Activated T-cell treated with anti-CD3 and anti-CD28 coated beads, Interleukin-2, amount 50 U/mL, for 72 hours (primary cell): ENCODE measurements around the gene ZNF778. TPM values are rescaled to one million over a fixed set of nuclear protein-coding genes. Genes with fewer than 3 reads are reported as not detected.
"Not testable (repeated sequence)": the region's sequence is repeated elsewhere in the genome, so short reads cannot be mapped to it uniquely, and the experiment has no call there.

Experiments
- ATAC-seq, 2 donors: fragments of 150-1000 bp; cut with Tn5 transposase; replicated peaks in 1 of 2; 2 replicates each; pipeline ENCODE4 v1.10.0; 2021; ENCODE audit warnings: moderate library complexity in 2 of 2, mild to moderate bottlenecking in 1 of 2
- DNase-seq, 2 donors: peaks; one replicate each; pipeline ENCODE4 v3.0.0; 2021 to 2022; ENCODE audit warnings: mixed read lengths in 1 of 2
- H3K27ac Mint-ChIP-seq: one replicate; pipeline ENCODE4 v1.8.0; 2022; ENCODE audit warnings: mild to moderate bottlenecking, moderate library complexity, mixed read lengths
- H3K27me3 Mint-ChIP-seq: one replicate; pipeline ENCODE4 v1.8.0; 2022; ENCODE audit warnings: low read depth, mixed read lengths
- H3K36me3 Mint-ChIP-seq, 2 donors: one replicate each; pipeline ENCODE4 v1.8.0; 2022; ENCODE audit warnings: mixed read lengths in 2 of 2, mild to moderate bottlenecking in 1 of 2; ENCODE audit not compliant: insufficient read depth in 2 of 2
- H3K4me1 Mint-ChIP-seq: one replicate; pipeline ENCODE4 v1.8.0; 2022; ENCODE audit warnings: low read depth, mixed read lengths
- H3K4me3 Mint-ChIP-seq, 2 donors: one replicate each; pipeline ENCODE4 v1.8.0; 2022; ENCODE audit warnings: mild to moderate bottlenecking in 2 of 2, mixed read lengths in 2 of 2, moderate library complexity in 2 of 2
- H3K9me3 Mint-ChIP-seq, 2 donors: one replicate each; pipeline ENCODE4 v1.8.0; 2022; ENCODE audit warnings: mixed read lengths in 2 of 2
- total RNA-seq, 2 donors: library from RNA; stranded (reverse); gene quantifications; one replicate each; pipeline ENCODE4 v1.2.3, GENCODE V29; 2022

Gene ZNF778
- total RNA-seq, 2 donors from 2014 or later, result 7.2 to 10.9 TPM

DNA sequence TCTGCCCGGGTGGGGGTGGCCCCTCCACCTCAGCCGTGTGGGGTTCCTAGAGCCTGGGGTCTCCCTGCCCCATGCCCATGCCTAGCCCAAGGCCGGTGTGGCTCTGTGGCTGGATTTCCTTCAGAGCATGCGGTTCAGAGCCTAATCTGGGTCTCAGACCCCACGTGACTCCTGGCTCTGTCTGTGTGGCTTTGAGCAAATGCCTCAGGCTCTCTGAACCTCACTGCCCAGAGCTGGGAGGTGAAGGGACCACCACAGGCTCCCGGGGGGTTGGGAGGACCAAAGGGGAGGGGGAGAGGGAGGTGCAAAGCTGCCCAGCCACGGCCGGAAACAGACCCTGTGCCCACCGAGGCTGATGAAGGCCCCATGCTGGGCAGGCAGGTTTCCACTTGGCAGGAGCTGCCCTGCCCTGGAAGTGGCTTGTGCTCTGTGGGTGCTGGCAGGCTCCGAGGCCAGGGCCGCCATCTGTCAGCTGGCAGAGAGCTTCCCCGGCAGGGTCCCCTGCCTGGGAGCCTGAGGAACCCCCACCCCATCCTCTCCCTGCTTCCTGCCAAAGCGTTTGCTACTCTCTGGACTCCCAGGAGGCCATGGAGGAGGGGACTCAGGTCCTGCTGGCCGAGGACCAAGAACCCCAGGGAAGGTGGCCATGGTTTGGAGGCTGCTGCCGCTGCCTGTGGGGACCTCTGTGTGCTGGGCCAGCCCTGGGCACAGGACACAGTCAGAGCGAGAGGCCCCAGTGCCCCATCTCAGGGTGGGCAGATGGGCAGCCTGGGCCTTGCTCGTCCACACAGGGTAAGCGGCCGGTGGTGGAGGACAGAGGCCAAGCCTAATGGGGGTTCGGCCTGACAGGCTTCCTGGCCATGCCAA, 42.0 kb upstream of the ZNF778 start:
- Mint-ChIP-seq H3K4me1 (peaks cover 6% of the 10 kb centered on the region), H3K27ac (no peak overlapping the region), H3K27me3 (peaks cover 5% of the 10 kb centered on the region), H3K36me3 (no peaks in the 10 kb centered on the region), H3K4me3 (no peak overlapping the region), H3K9me3 (no peaks in the 10 kb centered on the region)
- ATAC-seq (no peak), DNase-seq (no peak)

DNA sequence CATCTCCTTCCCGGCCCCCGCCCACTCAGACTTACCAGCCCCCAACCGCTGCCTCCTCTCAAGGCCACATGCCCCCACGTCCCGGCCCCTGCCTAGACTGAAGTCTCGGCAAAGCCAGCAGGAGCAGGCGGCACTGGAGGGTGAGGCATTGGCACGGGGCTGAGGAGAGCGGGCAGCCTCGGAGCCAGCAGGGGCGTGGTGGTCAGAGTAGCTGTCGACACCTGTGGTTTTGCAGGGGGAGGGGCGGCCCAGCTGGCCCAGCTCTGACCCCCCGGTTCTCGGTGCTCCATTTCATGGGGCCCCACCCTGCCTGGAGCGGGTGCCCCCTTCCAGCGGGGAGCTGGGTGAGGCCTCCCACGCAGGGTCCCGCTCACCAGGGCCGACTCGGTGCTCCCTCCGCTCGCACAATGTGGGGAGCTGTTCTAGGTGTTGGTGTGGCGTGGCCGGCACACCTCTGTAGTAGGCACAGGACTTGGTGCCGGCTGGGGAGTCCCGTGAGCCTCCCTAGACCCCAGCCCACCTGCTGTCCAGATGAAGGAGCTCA, 41.3 kb upstream of the ZNF778 start:
- no peak overlapping the region for H3K4me3 Mint-ChIP-seq
- H3K27me3 Mint-ChIP-seq, result no peaks in the 10 kb centered on the region
- no peaks in the 10 kb centered on the region for H3K4me1 Mint-ChIP-seq
- H3K27ac Mint-ChIP-seq, result no peak overlapping the region
- no peak for ATAC-seq
- DNase-seq, result no peak
- no peaks in the 10 kb centered on the region for H3K9me3 Mint-ChIP-seq
- H3K36me3 Mint-ChIP-seq, result no peaks in the 10 kb centered on the region

DNA sequence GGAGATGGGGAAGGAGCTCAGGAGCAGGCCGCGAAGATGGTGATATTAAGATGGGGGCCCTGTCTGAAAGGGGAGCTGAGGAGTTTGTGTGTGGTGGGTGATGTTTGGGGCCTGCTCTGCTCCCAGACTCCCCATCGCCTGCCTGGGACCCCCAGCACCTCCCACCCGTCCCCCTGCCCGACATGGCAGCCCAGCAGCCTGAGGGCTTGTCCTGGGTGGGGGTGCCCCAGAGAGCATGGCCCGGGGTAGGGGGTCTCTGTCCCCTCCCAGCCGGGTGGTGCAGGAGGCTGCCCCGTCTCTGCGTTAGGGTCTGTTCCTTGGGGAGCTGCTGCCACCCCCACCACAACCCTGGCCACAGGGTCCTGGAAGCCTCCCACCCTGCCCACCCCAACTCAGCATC, 40.8 kb upstream of the ZNF778 start:
- Mint-ChIP-seq H3K4me1 (peaks cover 3% of the 10 kb centered on the region), H3K27me3 (no peaks in the 10 kb centered on the region), H3K27ac (no peak overlapping the region), H3K36me3 (no peaks in the 10 kb centered on the region), H3K4me3 (no peak overlapping the region), H3K9me3 (no peaks in the 10 kb centered on the region)
- no peak for ATAC-seq
- no peak for DNase-seq

DNA sequence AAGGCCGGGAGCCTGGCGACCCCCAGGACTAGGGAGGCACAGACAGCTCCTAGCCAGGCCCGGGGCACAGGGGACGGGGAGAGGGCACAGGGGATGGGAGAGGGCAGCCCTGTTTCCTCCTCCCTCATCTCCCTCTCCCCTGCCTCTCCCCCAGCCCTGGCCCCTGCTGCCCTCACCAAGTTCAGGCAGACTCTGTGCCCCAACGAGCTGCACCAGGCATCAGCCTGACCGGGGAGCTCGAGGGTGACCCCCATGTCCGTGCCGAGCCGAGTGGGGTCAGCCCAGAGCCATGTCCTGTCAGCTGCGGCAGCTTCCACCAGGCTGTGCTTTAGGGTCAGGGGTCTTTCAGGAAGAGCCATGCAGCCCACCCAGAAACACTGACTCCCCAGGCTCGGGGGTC, 40.0 kb upstream of the ZNF778 start:
- DNase-seq, result no peak
- H3K4me3 Mint-ChIP-seq, result no peak overlapping the region
- H3K27ac Mint-ChIP-seq, result no peak overlapping the region
- no peaks in the 10 kb centered on the region for H3K9me3 Mint-ChIP-seq
- H3K36me3 Mint-ChIP-seq, result no peaks in the 10 kb centered on the region
- no peak for ATAC-seq
- peaks cover 4% of the 10 kb centered on the region for H3K4me1 Mint-ChIP-seq
- H3K27me3 Mint-ChIP-seq, result no peaks in the 10 kb centered on the region

DNA sequence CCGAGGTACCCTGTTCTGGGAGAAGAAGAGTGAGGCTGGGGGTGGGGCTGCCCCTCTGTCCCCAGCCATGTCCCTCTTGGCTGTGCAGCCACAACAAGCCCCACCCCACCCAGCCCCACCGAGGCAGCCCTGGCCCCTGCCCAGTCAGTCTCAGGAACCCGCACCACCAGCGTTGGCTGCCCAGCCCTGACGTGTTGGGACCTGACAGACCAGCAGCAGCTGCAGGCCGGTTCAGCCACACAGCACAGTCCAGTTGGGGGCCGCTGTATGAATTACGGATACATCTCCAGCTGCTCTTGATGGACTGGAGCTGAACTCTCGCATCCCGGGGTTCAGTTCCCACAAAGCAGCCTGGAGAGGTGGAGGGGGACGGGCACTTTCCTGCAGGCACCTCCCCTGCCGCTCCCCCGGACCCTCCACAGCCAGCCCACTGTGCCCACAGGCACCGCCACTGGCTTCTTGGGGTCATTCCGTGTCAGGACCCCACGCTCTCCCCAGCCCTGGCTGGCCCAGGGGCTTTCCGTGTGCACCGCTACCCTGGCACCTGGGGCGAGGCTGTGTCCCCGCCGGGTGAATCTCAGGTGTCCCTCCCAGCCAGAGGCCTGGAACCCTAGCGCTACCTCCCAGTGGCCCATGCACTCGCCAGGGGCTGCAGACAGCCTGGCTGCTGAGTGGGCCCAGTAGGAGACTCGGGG, 38.9 kb upstream of the ZNF778 start:
- ATAC-seq (no peak), DNase-seq (no peak)
- Mint-ChIP-seq H3K4me3 (no peak overlapping the region), H3K4me1 (peaks cover 4% of the 10 kb centered on the region), H3K27ac (no peak overlapping the region), H3K27me3 (no peaks in the 10 kb centered on the region), H3K36me3 (no peaks in the 10 kb centered on the region), H3K9me3 (no peaks in the 10 kb centered on the region)

DNA sequence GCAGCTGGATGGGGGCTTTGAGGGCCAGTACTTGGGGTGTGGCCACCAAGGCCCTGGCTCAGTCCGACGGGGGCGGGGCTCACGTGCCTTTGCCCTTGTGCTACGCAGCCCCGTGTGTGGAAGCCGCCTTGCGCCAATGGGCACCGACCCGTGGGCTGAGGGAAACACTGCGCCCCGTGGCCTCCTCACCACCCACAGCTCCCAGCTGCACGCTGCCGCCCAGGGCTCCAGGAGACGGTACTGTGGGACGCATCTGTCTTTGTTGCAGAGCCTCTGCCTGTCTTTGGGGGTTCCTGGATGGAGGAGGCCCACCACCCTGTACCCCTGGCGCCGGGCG, 38.4 kb upstream of the ZNF778 start:
- peaks cover 4% of the 10 kb centered on the region for H3K4me1 Mint-ChIP-seq
- no peaks in the 10 kb centered on the region for H3K27me3 Mint-ChIP-seq
- ATAC-seq, result no peak
- H3K4me3 Mint-ChIP-seq, result no peak overlapping the region
- no peak overlapping the region for H3K27ac Mint-ChIP-seq
- no peaks in the 10 kb centered on the region for H3K9me3 Mint-ChIP-seq
- no peaks in the 10 kb centered on the region for H3K36me3 Mint-ChIP-seq
- no peak for DNase-seq

DNA sequence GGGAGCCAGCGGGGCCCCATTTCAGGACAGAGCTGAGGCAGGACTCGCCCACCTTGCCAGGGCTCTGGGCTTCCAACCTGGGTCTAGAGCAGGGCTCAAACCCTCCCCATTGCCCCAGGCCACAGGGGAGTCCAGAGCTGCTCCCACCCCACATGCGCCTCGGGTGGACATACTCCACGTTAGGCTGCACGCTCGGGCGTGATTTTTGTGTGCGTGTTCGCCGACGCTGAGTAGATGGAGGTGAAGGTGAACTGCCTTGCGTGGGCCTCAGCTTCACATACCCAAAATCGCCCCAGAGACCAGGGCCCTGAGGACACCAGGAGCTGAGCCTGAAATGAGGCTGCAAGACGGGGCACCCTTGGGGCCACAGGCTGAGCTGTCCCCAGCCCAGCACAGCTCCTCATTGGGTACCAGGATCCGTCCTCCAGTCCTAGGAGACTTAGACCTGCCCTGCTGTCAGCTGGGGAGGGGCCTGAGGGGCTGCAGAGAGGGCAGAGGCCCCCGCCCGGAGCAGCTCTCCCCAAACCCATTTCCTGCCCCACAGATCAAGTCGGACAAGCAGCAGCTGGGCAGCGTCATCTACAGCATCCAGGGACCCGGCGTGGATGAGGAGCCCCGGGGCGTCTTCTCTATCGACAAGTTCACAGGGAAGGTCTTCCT, 37.7 kb upstream of the ZNF778 start:
- Mint-ChIP-seq H3K9me3 (no peaks in the 10 kb centered on the region), H3K36me3 (no peaks in the 10 kb centered on the region), H3K27ac (no peak overlapping the region), H3K27me3 (no peaks in the 10 kb centered on the region), H3K4me3 (no peak overlapping the region), H3K4me1 (peaks cover 4% of the 10 kb centered on the region)
- DNase-seq (no peak), ATAC-seq (no peak)

DNA sequence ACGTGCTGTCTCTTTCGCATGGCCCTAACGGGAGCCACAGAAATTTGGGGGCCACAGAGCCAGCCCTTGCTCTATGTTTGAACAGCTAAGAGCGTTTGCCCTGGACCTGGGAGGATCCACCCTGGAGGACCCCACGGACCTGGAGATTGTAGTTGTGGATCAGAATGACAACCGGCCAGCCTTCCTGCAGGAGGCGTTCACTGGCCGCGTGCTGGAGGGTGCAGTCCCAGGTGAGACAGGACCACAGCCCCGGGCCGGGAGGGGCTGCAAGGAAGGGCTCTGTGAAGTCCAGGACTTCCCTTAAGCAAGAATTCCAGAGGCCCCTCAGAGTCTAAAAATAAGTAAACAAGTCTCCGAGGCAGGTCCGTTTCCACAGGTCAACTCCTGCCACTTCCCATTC, 34.0 kb upstream of the ZNF778 start:
- Mint-ChIP-seq H3K4me3 (no peak overlapping the region), H3K27ac (no peak overlapping the region), H3K27me3 (no peaks in the 10 kb centered on the region), H3K9me3 (no peaks in the 10 kb centered on the region), H3K36me3 (no peaks in the 10 kb centered on the region), H3K4me1 (peaks cover 4% of the 10 kb centered on the region)
- DNase-seq (no peak), ATAC-seq (no peak)

DNA sequence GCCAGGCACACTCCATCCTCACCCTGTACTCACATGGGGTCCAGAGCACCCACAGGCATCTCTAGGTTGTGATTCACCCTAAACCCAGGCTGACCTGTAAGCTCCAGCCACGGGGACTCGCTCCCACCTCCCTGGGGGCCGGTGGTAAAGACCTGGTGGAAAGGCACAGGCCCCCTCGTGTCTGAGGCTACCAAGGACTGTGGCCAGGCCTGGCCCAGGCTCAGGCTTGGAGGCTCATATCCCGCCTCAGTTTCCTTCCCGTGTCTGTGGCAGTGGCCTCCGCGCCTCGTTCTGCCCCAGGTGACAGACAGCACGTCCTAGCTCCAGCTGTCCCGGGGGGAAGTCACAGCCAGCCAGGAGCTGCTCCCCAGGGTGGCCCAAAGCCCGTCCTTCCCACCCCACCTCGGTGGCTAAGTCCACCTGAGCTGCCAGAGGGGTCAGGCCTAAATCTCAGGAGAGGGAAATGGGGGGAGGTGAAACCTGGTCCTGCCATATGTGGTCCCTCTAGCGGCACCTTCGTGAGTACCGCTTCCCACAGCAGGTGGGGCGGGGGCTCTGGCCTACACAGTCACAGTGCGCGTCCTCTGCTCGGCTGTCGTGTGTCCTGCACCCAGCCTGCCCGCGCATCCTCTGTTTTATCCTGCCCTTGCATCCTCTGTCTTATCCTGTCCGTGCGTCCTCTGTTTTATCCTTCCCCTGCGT, 33.4 kb upstream of the ZNF778 start:
- H3K27me3 Mint-ChIP-seq, result no peaks in the 10 kb centered on the region
- no peaks in the 10 kb centered on the region for H3K36me3 Mint-ChIP-seq
- peaks cover 4% of the 10 kb centered on the region for H3K4me1 Mint-ChIP-seq
- no peak overlapping the region for H3K4me3 Mint-ChIP-seq
- no peaks in the 10 kb centered on the region for H3K9me3 Mint-ChIP-seq
- H3K27ac Mint-ChIP-seq, result no peak overlapping the region
- ATAC-seq, result no peak
- DNase-seq, result no peak

DNA sequence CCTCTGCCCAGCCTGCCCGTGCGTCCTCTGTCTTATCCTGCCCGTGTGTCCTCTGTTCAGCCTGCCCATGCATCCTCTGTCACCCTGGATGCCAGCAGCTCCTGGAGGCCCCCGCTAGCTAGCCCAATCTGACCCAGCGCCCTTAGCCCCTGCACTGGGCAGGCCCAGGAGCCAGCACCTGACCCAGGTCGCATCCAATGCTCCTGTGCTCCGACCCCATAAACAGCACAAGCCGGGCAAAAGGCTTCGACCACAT, 32.9 kb upstream of the ZNF778 start:
- no peak for ATAC-seq

DNA sequence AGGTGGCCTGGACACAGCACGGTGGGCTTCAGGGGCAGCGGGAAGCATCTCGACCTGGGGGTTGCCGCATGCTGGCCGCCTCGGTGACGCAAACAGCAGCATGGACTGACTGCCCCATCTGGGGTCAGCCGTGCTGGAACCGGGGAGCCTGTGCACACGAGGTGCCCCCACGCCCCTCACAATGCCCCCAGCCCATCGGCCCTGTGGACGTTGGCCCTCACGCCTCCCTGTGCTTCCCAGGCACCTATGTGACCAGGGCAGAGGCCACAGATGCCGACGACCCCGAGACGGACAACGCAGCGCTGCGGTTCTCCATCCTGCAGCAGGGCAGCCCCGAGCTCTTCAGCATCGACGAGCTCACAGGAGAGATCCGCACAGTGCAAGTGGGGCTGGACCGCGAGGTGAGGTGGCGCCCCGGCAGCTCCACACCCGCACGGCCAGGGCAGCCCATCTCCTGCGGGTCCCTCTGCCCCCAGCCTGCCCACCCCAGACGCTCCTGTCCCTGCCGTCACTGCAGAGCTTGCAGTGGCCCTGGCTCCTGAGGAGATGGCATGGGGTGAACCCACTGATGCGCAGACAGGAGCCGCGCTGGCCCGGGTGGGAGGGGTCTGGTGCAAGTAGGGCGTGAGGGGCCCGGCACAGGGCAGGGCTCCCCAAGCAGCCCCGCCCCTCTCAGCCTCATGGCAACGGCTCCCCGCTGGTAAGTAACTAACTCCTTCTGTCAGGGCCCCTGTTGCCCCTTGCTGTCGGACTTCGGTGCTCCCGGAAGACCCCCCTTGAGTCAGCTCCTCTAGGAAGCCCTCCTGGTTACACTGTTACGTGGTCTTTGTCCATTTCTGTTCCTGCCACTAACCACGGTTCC, 32.3 kb upstream of the ZNF778 start:
- peak in 1 of 2 donors; percentile 8 for DNase-seq
- H3K4me3 Mint-ChIP-seq, result no peak overlapping the region
- ATAC-seq, result peak in 1 of 2 donors; percentile 20
- no peaks in the 10 kb centered on the region for H3K36me3 Mint-ChIP-seq
- no peak overlapping the region for H3K27ac Mint-ChIP-seq
- peaks cover 4% of the 10 kb centered on the region for H3K4me1 Mint-ChIP-seq
- no peaks in the 10 kb centered on the region for H3K27me3 Mint-ChIP-seq
- no peaks in the 10 kb centered on the region for H3K9me3 Mint-ChIP-seq

More for the DNA sequence above, 32.9 kb upstream of the ZNF778 start:
- no peak for DNase-seq
- peaks cover 4% of the 10 kb centered on the region for H3K4me1 Mint-ChIP-seq
- no peaks in the 10 kb centered on the region for H3K9me3 Mint-ChIP-seq
- H3K27ac Mint-ChIP-seq, result no peak overlapping the region
- H3K27me3 Mint-ChIP-seq, result no peaks in the 10 kb centered on the region
- H3K36me3 Mint-ChIP-seq, result no peaks in the 10 kb centered on the region
- H3K4me3 Mint-ChIP-seq, result no peak overlapping the region

DNA sequence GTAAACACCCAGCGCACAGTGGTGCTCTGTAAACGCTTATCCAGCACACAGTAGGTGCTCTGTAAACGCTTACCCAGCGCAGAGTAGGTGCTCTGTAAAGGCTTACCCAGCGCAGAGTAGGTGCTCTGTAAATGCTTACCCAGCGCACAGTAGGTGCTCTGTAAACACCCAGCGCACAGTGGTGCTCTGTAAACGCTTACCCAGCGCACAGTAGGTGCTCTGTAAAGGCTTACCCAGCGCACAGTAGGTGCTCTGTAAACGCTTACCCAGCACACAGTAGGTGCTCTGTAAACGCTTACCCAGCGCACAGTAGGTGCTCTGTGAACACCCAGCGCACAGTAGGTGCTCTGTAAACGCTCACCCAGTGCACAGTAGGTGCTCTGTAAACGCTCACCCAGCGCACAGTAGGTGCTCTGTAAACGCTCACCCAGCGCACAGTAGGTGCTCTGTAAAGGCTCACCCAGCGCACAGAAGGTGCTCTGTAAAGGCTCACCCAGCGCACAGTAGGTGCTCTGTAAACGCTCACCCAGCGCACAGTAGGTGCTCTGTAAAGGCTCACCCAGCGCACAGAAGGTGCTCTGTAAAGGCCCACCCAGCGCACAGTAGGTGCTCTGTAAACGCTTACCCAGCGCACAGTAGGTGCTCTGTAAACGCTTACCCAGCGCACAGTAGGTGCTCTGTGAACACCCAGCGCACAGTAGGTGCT, 31.5 kb upstream of the ZNF778 start:
- H3K27ac Mint-ChIP-seq, H3K9me3 Mint-ChIP-seq, H3K4me3 Mint-ChIP-seq, DNase-seq, H3K4me1 Mint-ChIP-seq, H3K36me3 Mint-ChIP-seq, ATAC-seq, H3K27me3 Mint-ChIP-seq: not testable (repeated sequence)
